Activated T-cell treated with anti-CD3 and anti-CD28 coated beads for 48 hours (primary cell): ENCODE data around the gene LRP6.

ENCODE experiments used
- DNase-seq: peaks from one replicate; pipeline ENCODE4 v3.0.0-alpha.2; 2020; ENCODE audit warnings: low read depth

LRP6 gene

DNA sequence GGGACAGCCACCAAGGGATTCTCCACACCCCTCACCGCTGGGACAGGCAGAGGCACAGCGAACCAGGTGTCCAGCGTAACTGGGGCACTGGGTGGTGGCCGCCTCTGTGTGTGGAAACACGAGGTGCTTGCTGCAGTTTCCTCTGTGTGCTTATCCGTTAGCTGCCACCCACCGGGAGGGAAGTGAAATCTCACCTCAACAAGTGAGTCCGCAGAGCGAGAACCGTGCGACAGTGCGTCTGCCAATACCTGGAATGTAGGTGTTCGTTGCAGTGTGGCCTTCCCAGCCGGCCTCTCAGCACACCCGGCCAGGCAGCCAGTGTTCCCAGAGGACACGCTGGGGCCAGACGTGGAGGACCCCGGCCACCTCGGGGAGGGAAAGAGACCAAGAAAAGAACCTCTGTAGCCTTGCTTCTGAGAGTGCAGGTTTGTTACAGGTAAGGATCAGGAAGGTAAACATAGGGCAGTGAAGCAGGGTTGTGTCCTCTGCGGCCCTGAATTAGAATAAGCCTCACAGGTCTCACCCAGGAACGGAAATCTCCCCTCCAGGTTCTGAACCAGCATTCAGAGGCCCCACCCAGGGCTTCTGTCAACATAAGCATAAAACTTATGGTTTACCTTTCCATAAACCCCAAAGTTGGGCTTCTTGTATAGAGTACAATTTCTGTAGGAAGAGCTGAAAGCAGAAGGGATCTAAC lies 194.6 kb downstream of the LRP6 start:
- peak; percentile 13 for DNase-seq

DNA sequence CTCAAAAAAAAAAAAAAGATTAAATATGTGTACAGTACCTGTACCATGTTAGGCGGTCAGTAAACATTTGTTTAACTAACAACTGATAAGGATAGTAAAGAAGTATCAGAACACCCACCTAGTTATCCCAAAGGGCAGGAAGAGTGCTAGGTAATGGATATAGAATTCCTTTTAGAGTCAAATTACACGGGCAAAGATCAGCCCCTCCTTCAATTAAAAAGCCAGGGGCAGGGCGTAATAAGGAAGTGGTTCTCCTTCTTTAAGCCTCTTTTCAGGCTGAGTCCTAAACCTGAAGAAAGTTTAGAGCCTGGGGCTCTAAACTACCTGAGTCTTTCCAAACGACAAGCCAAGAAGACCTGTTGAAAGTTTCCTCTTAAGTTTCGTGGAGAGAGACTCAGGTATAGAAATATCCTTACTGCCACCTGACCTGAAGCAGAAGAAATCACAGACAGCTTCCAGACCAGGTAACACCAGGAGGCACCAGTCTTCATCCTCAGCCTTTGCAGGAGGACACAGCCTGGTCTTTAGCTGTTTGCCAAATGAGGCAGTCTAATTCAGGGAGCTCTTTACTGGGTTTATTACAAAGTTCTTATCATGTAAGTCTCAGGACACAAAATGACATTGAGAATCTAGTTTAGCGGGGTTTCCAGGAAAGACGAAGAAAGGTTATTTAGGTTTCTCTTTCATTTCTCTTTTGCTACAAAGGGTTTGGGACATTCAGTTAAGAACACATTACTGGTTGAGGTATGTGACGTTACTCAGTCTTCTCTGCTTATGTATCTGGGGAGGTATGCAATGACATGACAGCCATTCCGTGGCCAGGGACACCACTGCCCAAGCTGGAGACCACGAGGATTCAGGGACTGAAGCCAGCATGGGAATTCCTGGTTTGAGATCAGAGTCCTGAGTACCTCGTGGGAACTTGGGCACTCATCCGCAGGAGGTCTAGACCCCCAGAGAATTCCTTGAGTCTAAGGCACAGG lies 195.9 kb downstream of the LRP6 start, which contains the start of gene BCL2L14:
TSS of gene BCL2L14 (plus strand) at position 266 of the 983 bp plus-strand sequence. CDS start 8,367 bp downstream, outside the sequence.
- DNase-seq, result no peak

DNA sequence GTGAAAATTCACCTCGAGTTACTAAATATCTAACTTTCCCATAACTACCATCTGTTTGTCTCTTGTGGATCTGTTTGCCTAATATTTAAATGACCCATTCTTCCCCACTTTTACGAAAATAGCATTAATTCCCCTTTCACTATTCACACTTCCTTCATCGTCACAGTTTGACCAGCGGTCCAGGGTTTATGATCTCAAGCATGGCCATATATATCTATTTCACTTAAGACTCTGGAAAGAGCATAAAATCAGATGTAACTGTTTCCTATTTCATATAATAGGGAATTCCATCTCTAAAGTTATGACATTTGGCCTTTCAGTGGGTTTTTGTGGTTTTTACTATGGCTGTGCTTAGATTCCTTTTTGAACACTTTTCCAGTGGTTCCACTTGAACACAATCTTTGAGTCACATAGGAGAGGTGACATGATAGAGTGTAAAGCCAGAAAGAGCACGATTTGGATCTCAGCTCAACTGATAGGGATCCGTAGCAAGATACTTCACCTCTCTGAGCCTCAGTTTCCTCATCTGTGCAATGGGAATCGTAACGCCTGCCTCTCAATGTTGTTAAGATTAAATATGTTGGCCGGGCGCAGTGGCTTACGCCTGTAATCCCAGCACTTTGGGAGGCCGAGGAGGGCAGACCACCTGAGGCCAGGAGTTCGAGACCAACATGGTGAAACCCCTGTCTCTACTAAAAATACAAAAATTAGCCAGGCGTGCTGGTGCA lies 196.9 kb downstream of the LRP6 start:
- DNase-seq, result no peak

DNA sequence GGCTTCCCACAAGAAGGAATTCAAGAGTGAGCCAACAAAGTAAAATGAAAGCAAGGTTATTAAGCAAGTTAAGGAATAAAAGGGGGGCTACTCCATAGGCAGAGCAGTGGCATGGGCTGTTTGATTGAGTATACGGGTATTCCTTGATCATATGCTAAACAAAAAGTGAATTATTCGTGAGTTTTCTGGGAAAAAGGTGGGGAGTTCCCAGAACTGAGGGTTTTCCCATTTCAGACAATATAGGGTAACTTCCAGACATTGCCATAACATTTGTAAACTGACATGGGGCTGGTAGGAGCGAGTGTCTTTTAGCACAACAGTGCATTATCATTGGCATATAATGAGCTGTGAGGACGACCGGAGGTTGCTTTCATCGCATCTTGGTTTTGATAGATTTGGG lies 198.1 kb downstream of the LRP6 start:
- no peak for DNase-seq
